SK-N-SH treated with all-trans-retinoic acid at 6 μM for 48 hours (cell line): Measurements from ENCODE around the gene ZFHX3.
"Not testable (repeated sequence)": the region's sequence is repeated elsewhere in the genome, so short reads cannot be mapped to it uniquely, and the experiment has no call there.

ENCODE experiments used
- ATAC-seq: fragments of 200-7000 bp; cut with Tn5 transposase; 3 replicates; pipeline ENCODE4 v1.9.1; 2020; ENCODE audit warnings: mild to moderate bottlenecking, moderate library complexity
- ARNTL ChIP-seq: fragments of 450-650 bp; formaldehyde crosslinking; IDR thresholded peaks from 2 replicates; pipeline ENCODE4 v1.5.0; 2020; ENCODE audit warnings: low read depth, mild to moderate bottlenecking, moderate library complexity, borderline replicate concordance
- BACH2 ChIP-seq: fragments of 250-450 bp; sonication (Bioruptor Pico); IDR thresholded peaks from 2 replicates; pipeline ENCODE4 v1.9.0; 2021; ENCODE audit warnings: mild to moderate bottlenecking, borderline replicate concordance
- CREB5 ChIP-seq: fragments of 250-450 bp; sonication (Bioruptor Pico); IDR thresholded peaks from 2 replicates; pipeline ENCODE4 v1.5.1; 2020; ENCODE audit warnings: low read depth, mild to moderate bottlenecking, moderate library complexity
- CSDC2 ChIP-seq: fragments of 250-450 bp; sonication (Bioruptor Pico); IDR thresholded peaks from 2 replicates; pipeline ENCODE4 v1.5.0; 2020; ENCODE audit warnings: mild to moderate bottlenecking, moderate library complexity
- ESRRG ChIP-seq: fragments of 250-450 bp; sonication (Bioruptor Pico); IDR thresholded peaks from 2 replicates; pipeline ENCODE4 v1.6.1; 2021; ENCODE audit warnings: mild to moderate bottlenecking
- GLIS3 ChIP-seq: fragments of 250-450 bp; sonication (Bioruptor Pico); IDR thresholded peaks from 2 replicates; pipeline ENCODE4 v1.5.0; 2020; ENCODE audit warnings: mild to moderate bottlenecking, moderate library complexity
- ISL1 ChIP-seq: fragments of 250-450 bp; sonication (Bioruptor Pico); IDR thresholded peaks from 2 replicates; pipeline ENCODE4 v2.1.2; 2022; ENCODE audit warnings: mild to moderate bottlenecking, moderate library complexity
- OSR1 ChIP-seq: fragments of 250-450 bp; sonication (Bioruptor Pico); IDR thresholded peaks from 2 replicates; pipeline ENCODE4 v1.8.0; 2022; ENCODE audit warnings: moderate library complexity, mild to moderate bottlenecking, inconsistent platforms
- PATZ1 ChIP-seq: fragments of 250-450 bp; sonication (Bioruptor Pico); IDR thresholded peaks from 2 replicates; pipeline ENCODE4 v1.8.0; 2020; ENCODE audit warnings: mild to moderate bottlenecking, moderate library complexity, borderline replicate concordance
- PPARA ChIP-seq: fragments of 250-450 bp; sonication (Bioruptor Pico); IDR thresholded peaks from 2 replicates; pipeline ENCODE4 v1.5.0; 2020; ENCODE audit warnings: mild to moderate bottlenecking, borderline replicate concordance
- RARB ChIP-seq: fragments of 250-450 bp; sonication (Bioruptor Pico); IDR thresholded peaks from 2 replicates; pipeline ENCODE4 v1.8.0; 2021; ENCODE audit warnings: mild to moderate bottlenecking, moderate library complexity
- SNAI2 ChIP-seq: fragments of 250-450 bp; sonication (Bioruptor Pico); IDR thresholded peaks from 2 replicates; pipeline ENCODE4 v1.5.0; 2020; ENCODE audit warnings: mild to moderate bottlenecking, moderate library complexity
- TCF4 ChIP-seq: fragments of 250-450 bp; sonication (Bioruptor Pico); IDR thresholded peaks from 2 replicates; pipeline ENCODE4 v1.8.0; 2021; ENCODE audit warnings: mild to moderate bottlenecking, moderate library complexity, borderline replicate concordance
- TOX ChIP-seq: fragments of 250-450 bp; sonication (Bioruptor Pico); IDR thresholded peaks from 2 replicates; pipeline ENCODE4 v1.8.0; 2021; ENCODE audit warnings: mild to moderate bottlenecking, moderate library complexity, borderline replicate concordance
- TSHZ2 ChIP-seq: fragments of 250-450 bp; sonication (Bioruptor Pico); IDR thresholded peaks from 2 replicates; pipeline ENCODE4 v1.5.0; 2020; ENCODE audit warnings: mild to moderate bottlenecking, moderate library complexity
- ZC3H10 ChIP-seq: fragments of 250-450 bp; sonication (Bioruptor Pico); IDR thresholded peaks from 2 replicates; pipeline ENCODE4 v1.5.1; 2021; ENCODE audit warnings: mild to moderate bottlenecking, moderate library complexity
- ZFP3 ChIP-seq: fragments of 250-450 bp; sonication (Bioruptor Pico); IDR thresholded peaks from 2 replicates; pipeline ENCODE4 v1.5.0; 2020; ENCODE audit warnings: mild to moderate bottlenecking, moderate library complexity
- ZFP30 ChIP-seq: fragments of 450-650 bp; formaldehyde crosslinking; IDR thresholded peaks from 2 replicates; pipeline ENCODE4 v1.5.0; 2022; ENCODE audit warnings: mild to moderate bottlenecking, moderate library complexity
- ZNF565 ChIP-seq: fragments of 450-650 bp; formaldehyde crosslinking; conservative IDR thresholded peaks from 2 replicates; pipeline ENCODE4 v1.5.0; 2020; ENCODE audit warnings: low read depth, mild to moderate bottlenecking, moderate library complexity
- ZNF70 ChIP-seq: fragments of 450-650 bp; formaldehyde crosslinking; IDR thresholded peaks from 2 replicates; pipeline ENCODE4 v1.5.0; 2020; ENCODE audit warnings: mild to moderate bottlenecking, moderate library complexity
- ZNF8 ChIP-seq: fragments of 450-650 bp; formaldehyde crosslinking; IDR thresholded peaks from 2 replicates; pipeline ENCODE4 v1.5.0; 2020; ENCODE audit warnings: mild to moderate bottlenecking, moderate library complexity

ZFHX3 gene

GRCh38 chr16:72996291-72997062, 51.5 kb downstream of the ZFHX3 start:
- TF ChIP-seq GLIS3, result no peak
- no peak for TF ChIP-seq PPARA (CRISPR knock-in tag)
- no peak for TF ChIP-seq ZFP30
- TF ChIP-seq ZC3H10 (CRISPR knock-in tag), result no peak
- no peak for TF ChIP-seq SNAI2 (CRISPR knock-in tag)
- no peak for TF ChIP-seq CSDC2
- TF ChIP-seq ARNTL (CRISPR knock-in tag), result no peak
- TF ChIP-seq ZNF565, result no peak
- TF ChIP-seq CREB5 (CRISPR knock-in tag), result no peak
- TF ChIP-seq ZFP3 (CRISPR knock-in tag), result no peak
- TF ChIP-seq ZNF70 (CRISPR knock-in tag), result no peak
- no peak for TF ChIP-seq TCF4 (CRISPR knock-in tag)
- TF ChIP-seq RARB, result no peak
- ATAC-seq, result no peak

DNA sequence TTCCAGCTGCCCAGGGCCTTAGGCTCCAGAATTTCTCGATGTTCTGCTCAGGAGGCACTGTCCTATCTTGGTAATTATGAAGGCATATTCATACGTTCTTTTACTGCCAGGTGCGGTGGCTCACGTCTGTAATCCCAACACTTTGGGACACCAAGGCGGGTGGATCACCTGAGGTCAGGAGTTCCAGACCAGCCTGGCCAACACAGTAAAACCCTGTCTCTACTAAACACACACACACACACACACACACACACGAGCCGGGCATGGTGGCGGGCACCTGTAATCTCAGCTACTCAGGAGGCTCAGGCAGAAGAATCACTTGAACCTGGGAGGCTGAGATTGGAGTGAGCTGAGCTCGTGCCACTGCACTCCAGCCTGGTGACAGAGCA, 52.1 kb downstream of the ZFHX3 start:
- not testable (repeated sequence) for ATAC-seq

DNA sequence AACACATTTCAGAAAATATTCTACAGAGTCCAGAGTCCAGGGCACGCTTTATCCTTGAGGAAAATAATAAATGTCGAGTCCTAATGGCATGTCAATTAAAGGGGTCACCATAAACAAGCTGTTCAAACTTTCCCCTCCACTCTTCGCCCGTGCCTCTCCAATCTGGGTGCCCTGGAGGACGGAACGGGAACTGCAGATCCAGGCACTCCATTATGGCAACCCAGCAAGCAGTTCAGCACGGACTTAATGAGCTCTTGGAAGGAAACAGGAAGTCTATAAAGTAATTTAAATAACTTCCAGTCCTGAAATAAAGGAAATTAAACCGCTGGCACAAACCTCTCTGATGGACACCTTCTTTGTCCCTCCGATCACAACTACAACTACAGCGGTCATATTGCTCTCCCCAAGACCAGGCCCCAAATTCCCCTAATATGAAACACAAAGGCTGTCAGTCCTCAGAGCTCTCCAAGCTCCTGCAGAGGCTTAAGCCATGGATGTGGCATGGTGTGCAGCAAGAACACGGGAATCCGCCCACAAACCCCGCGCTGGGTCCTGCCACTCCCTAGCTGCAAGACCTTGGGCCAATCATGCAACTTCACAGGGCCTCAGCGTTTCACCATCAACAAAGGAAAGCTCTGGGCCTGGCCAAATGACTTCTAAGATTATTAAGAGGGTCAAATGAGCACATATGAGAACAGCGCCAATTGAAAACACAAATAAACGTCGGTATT, 52.6 kb downstream of the ZFHX3 start:
- TF ChIP-seq TOX (CRISPR knock-in tag), result no peak
- TF ChIP-seq ESRRG (CRISPR knock-in tag), result no peak
- no peak for ATAC-seq

DNA sequence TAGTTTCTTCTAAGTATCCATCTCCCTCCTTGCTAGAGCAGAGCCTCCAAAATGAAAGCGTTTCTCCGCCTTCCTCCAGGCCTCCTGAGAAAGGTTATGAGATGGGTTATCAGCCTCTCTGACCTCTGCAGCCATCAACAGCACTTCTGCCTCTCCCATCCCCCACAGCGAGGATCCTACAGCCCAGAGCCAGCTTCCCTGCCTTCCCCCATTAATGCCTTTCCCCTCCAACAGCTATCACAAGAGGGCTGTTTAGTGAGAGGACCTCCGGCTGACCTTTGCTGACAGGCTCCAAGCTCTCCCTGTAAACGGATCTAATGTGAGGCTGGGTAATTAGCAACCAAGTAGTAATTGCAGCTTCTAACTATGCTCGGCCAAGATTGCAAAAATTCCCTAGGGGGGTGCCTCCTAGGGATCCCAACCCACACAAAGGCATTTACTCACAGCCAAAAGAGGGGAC, 55.8 kb downstream of the ZFHX3 start:
- ATAC-seq, result no peak

More for the DNA sequence above, 55.8 kb downstream of the ZFHX3 start:
- TF ChIP-seq TOX (CRISPR knock-in tag), result no peak
- no peak for TF ChIP-seq ISL1
- no peak for TF ChIP-seq ZNF8
- TF ChIP-seq ZNF565, result no peak
- no peak for TF ChIP-seq CSDC2
- TF ChIP-seq ZNF70 (CRISPR knock-in tag), result no peak
- no peak for TF ChIP-seq BACH2 (CRISPR knock-in tag)
- TF ChIP-seq GLIS3, result no peak
- no peak for TF ChIP-seq OSR1 (CRISPR knock-in tag)
- TF ChIP-seq PATZ1 (CRISPR knock-in tag), result no peak
- TF ChIP-seq PPARA (CRISPR knock-in tag), result no peak
- TF ChIP-seq ARNTL (CRISPR knock-in tag), result no peak
- no peak for TF ChIP-seq TSHZ2 (CRISPR knock-in tag)
- TF ChIP-seq ZFP30, result no peak
- no peak for TF ChIP-seq SNAI2 (CRISPR knock-in tag)
- no peak for TF ChIP-seq CREB5 (CRISPR knock-in tag)
